ENCODE measurements around the gene BTBD9. TPM values are rescaled to one million over a fixed set of nuclear protein-coding genes. Genes with fewer than 3 reads are reported as not detected.

Gene BTBD9
- total RNA-seq, 1 donor from 2014 or later, result 10.3 TPM

GRCh38 chr6:38316099-38316868, 323.4 kb downstream of the BTBD9 start:
- H3K4me1 Mint-ChIP-seq (ENCODE audit: unreplicated experiment), result peaks cover 3% of the 10 kb centered on the region
- no peak overlapping the region for H3K27ac Mint-ChIP-seq (ENCODE audit: unreplicated experiment)
- H3K4me3 Mint-ChIP-seq (ENCODE audit: unreplicated experiment), result no peak overlapping the region
- H3K36me3 Mint-ChIP-seq (ENCODE audit: low read depth, unreplicated experiment), result no peaks in the 10 kb centered on the region
- H3K27me3 Mint-ChIP-seq (ENCODE audit: unreplicated experiment), result no peaks in the 10 kb centered on the region
- H3K9me3 Mint-ChIP-seq (ENCODE audit: unreplicated experiment), result no peaks in the 10 kb centered on the region
- no peak for DNase-seq (ENCODE audit: low spot score)
- TF ChIP-seq CTCF (IDR thresholded peaks at IDR 0.05; ENCODE audit: unreplicated experiment), result no peak

- no peak overlapping the region for H3K4me3 Mint-ChIP-seq (ENCODE audit: unreplicated experiment)
- no peak overlapping the region for H3K27ac Mint-ChIP-seq (ENCODE audit: unreplicated experiment)
- H3K36me3 Mint-ChIP-seq (ENCODE audit: low read depth, unreplicated experiment), result no peaks in the 10 kb centered on the region
- no peaks in the 10 kb centered on the region for H3K27me3 Mint-ChIP-seq (ENCODE audit: unreplicated experiment)
- TF ChIP-seq CTCF (IDR thresholded peaks at IDR 0.05; ENCODE audit: unreplicated experiment), result no peak
- no peaks in the 10 kb centered on the region for H3K9me3 Mint-ChIP-seq (ENCODE audit: unreplicated experiment)
- no peak for DNase-seq (ENCODE audit: low spot score)
- peaks cover 15% of the 10 kb centered on the region for H3K4me1 Mint-ChIP-seq (ENCODE audit: unreplicated experiment)
Measured at GRCh38 chr6:38311201-38311600, 328.5 kb downstream of the BTBD9 start.

- H3K36me3 Mint-ChIP-seq (ENCODE audit: low read depth, unreplicated experiment), result no peaks in the 10 kb centered on the region
- H3K27ac Mint-ChIP-seq (ENCODE audit: unreplicated experiment), result no peak overlapping the region
- no peaks in the 10 kb centered on the region for H3K9me3 Mint-ChIP-seq (ENCODE audit: unreplicated experiment)
- no peak overlapping the region for H3K4me3 Mint-ChIP-seq (ENCODE audit: unreplicated experiment)
- H3K27me3 Mint-ChIP-seq (ENCODE audit: unreplicated experiment), result no peaks in the 10 kb centered on the region
- no peak for DNase-seq (ENCODE audit: low spot score)
- H3K4me1 Mint-ChIP-seq (ENCODE audit: unreplicated experiment), result peaks cover 19% of the 10 kb centered on the region
- no peak for TF ChIP-seq CTCF (IDR thresholded peaks at IDR 0.05; ENCODE audit: unreplicated experiment)
Measured at GRCh38 chr6:38310061-38310460, 329.7 kb downstream of the BTBD9 start.

GRCh38 chr6:38307740-38308139, 332.0 kb downstream of the BTBD9 start:
- H3K4me3 Mint-ChIP-seq (ENCODE audit: unreplicated experiment), result no peak overlapping the region
- H3K27me3 Mint-ChIP-seq (ENCODE audit: unreplicated experiment), result no peaks in the 10 kb centered on the region
- H3K27ac Mint-ChIP-seq (ENCODE audit: unreplicated experiment), result no peak overlapping the region
- H3K9me3 Mint-ChIP-seq (ENCODE audit: unreplicated experiment), result no peaks in the 10 kb centered on the region
- peaks cover 19% of the 10 kb centered on the region for H3K4me1 Mint-ChIP-seq (ENCODE audit: unreplicated experiment)
- TF ChIP-seq CTCF (IDR thresholded peaks at IDR 0.05; ENCODE audit: unreplicated experiment), result no peak
- H3K36me3 Mint-ChIP-seq (ENCODE audit: low read depth, unreplicated experiment), result no peaks in the 10 kb centered on the region
- DNase-seq (ENCODE audit: low spot score), result no peak

GRCh38 chr6:38306931-38307330, 332.8 kb downstream of the BTBD9 start:
- no peak overlapping the region for H3K4me3 Mint-ChIP-seq (ENCODE audit: unreplicated experiment)
- peaks cover 19% of the 10 kb centered on the region for H3K4me1 Mint-ChIP-seq (ENCODE audit: unreplicated experiment)
- DNase-seq (ENCODE audit: low spot score), result no peak
- H3K36me3 Mint-ChIP-seq (ENCODE audit: low read depth, unreplicated experiment), result no peaks in the 10 kb centered on the region
- H3K27ac Mint-ChIP-seq (ENCODE audit: unreplicated experiment), result no peak overlapping the region
- H3K27me3 Mint-ChIP-seq (ENCODE audit: unreplicated experiment), result no peaks in the 10 kb centered on the region
- no peak for TF ChIP-seq CTCF (IDR thresholded peaks at IDR 0.05; ENCODE audit: unreplicated experiment)
- no peaks in the 10 kb centered on the region for H3K9me3 Mint-ChIP-seq (ENCODE audit: unreplicated experiment)

Measured in endothelial cell (in vitro differentiated cells).